K562 (cell line): ENCODE measurements around the gene LBHD1. TPM values are rescaled to one million over a fixed set of nuclear protein-coding genes. Genes with fewer than 3 reads are reported as not detected.

ENCODE experiments used
- ATAC-seq: fragments of 200-7000 bp; cut with Tn5 transposase; 3 replicates; pipeline ENCODE4 v1.9.1; 2020; ENCODE audit warnings: moderate library complexity
- BruUV-seq: library from RNA; stranded (reverse); fragments of 400-500 nt; replicated peaks from 2 replicates; lab custom pipeline; 2021; lab: Mats Ljungman, UMichigan
- CTCF ChIA-PET: fragments of 300-600 bp; formaldehyde crosslinking; extraction: SDS; loops from one replicate; lab custom pipeline; 2021; ENCODE audit warnings: low intra/inter-chr PET ratio; lab: Yijun Ruan, JAX
- POLR2A ChIA-PET: fragments of 300-600, 350-650 bp; sonication (Branson Sonifier 250); formaldehyde crosslinking; extraction: SDS; loops from one replicate; lab custom pipeline; 2021; ENCODE audit warnings: antibody characterized with exemption, inconsistent platforms; lab: Yijun Ruan, JAX
- DNase-seq, 4 experiments: peaks; one replicate each; pipeline versions ENCODE4 v3.0.0 to v3.0.0-alpha.2; 2011 to 2018; ENCODE audit warnings: low spot score in 3 of 4, mixed read lengths in 3 of 4; ENCODE audit errors: extremely low read depth in 1 of 4
- FAIRE-seq: peaks from 2 replicates; lab custom pipeline; 2011; peaks lifted over from hg19 to GRCh38; lab: Jason Lieb, UNC
- H2AFZ ChIP-seq: 2 replicates; pipeline ENCODE4 v1.6.0; 2011; ENCODE audit warnings: low read depth, low read length, control low read depth, inconsistent platforms
- H3K27ac ChIP-seq: fragments of 200-600 bp; 3 replicates; pipeline ENCODE4 v1.8.0; 2011; ENCODE audit warnings: low read depth, mild to moderate bottlenecking, control low read depth, inconsistent platforms, low read length, moderate library complexity, mixed read lengths; ENCODE audit errors: extremely low read depth
- H3K27me3 ChIP-seq, 2 experiments: fragments of 300-600 bp in 1 of 2; 2 replicates in 1 of 2; 3 replicates in 1 of 2; pipeline versions ENCODE4 v1.6.0 to v1.8.0; 2011; ENCODE audit warnings: inconsistent platforms in 2 of 2, low read length in 2 of 2, mild to moderate bottlenecking in 1 of 2, mixed read lengths in 1 of 2, moderate library complexity in 1 of 2; ENCODE audit not compliant: control insufficient read depth in 2 of 2, insufficient read depth in 2 of 2
- H3K36me3 ChIP-seq: fragments of 300-600 bp; 3 replicates; pipeline ENCODE4 v1.8.0; 2011; ENCODE audit warnings: mild to moderate bottlenecking, low read length, inconsistent platforms; ENCODE audit not compliant: control insufficient read depth, insufficient read depth
- H3K4me1 ChIP-seq, 2 experiments: fragments of 200-600 bp in 1 of 2; replicated peaks in 1 of 2; 2 replicates in 1 of 2; 3 replicates in 1 of 2; pipeline versions ENCODE4 v1.5.1 to v1.8.0; 2011; ENCODE audit warnings: inconsistent platforms in 2 of 2, low read length in 2 of 2, mild to moderate bottlenecking in 1 of 2, mixed read lengths in 1 of 2, moderate library complexity in 1 of 2; ENCODE audit not compliant: control insufficient read depth in 2 of 2, insufficient read depth in 2 of 2
- H3K4me2 ChIP-seq: 2 replicates; pipeline ENCODE4 v1.6.1; 2011; ENCODE audit warnings: low read length, control low read depth, inconsistent platforms, mixed read lengths; ENCODE audit not compliant: insufficient read depth
- H3K4me3 ChIP-seq: fragments of 200-600 bp; sonication (generic), shearing (Covaris generic); 2 replicates; pipeline ENCODE4 v1.5.1; 2016; ENCODE audit warnings: control low read depth, inconsistent platforms
- H3K79me2 ChIP-seq: fragments of 200-600 bp; 3 replicates; pipeline ENCODE4 v1.8.0; 2011; ENCODE audit warnings: low read length, inconsistent platforms; ENCODE audit not compliant: control insufficient read depth, insufficient read depth
- H3K9ac ChIP-seq, 2 experiments: 2 replicates each; pipeline versions ENCODE4 v1.6.0 to v1.6.1; 2011; ENCODE audit warnings: low read depth in 2 of 2, low read length in 2 of 2, control low read depth in 1 of 2, inconsistent platforms in 1 of 2, mild to moderate bottlenecking in 1 of 2, mixed read lengths in 1 of 2; ENCODE audit not compliant: insufficient read depth in 1 of 2
- H3K9me1 ChIP-seq: one replicate; pipeline ENCODE4 v1.6.0; 2011; ENCODE audit warnings: inconsistent platforms, mild to moderate bottlenecking, low read length, moderate library complexity; ENCODE audit not compliant: control insufficient read depth, insufficient read depth
- H3K9me3 ChIP-seq: replicated peaks from 2 replicates; pipeline ENCODE4 v1.5.1; 2011; ENCODE audit warnings: low read depth, low read length, inconsistent platforms; ENCODE audit not compliant: control insufficient read depth, insufficient read depth
- H4K20me1 ChIP-seq: replicated peaks from 2 replicates; pipeline ENCODE4 v1.6.1; 2011; ENCODE audit warnings: low read length, inconsistent platforms, mixed read lengths; ENCODE audit not compliant: control insufficient read depth, insufficient read depth
- ARID3B ChIP-seq: fragments of 250-450 bp; sonication (Bioruptor Pico); IDR thresholded peaks from 2 replicates; pipeline ENCODE4 v1.4.0; 2020; ENCODE audit warnings: borderline replicate concordance
- FOXP1 ChIP-seq: sonication (generic); formaldehyde crosslinking; IDR thresholded peaks from 2 replicates; pipeline ENCODE4 v1.8.0; 2022; ENCODE audit warnings: mild to moderate bottlenecking, missing genetic modification reagents
- HDAC3 ChIP-seq: fragments of 450-650 bp; IDR thresholded peaks from 2 replicates; pipeline ENCODE4 v1.6.1; 2018; ENCODE audit warnings: borderline replicate concordance, mild to moderate bottlenecking, moderate library complexity; ENCODE audit not compliant: partially characterized antibody
- HIVEP1 ChIP-seq: fragments of 250-450 bp; sonication (Bioruptor Pico); IDR thresholded peaks from 2 replicates; pipeline ENCODE4 v1.4.0; 2020; ENCODE audit warnings: mild to moderate bottlenecking
- MNT ChIP-seq, 2 experiments: fragments of 450-650 bp; conservative IDR thresholded peaks; 2 replicates each; pipeline ENCODE4 v1.6.1; 2017; ENCODE audit warnings: mild to moderate bottlenecking in 2 of 2, moderate library complexity in 2 of 2
- MTA3 ChIP-seq: fragments of 450-650 bp; formaldehyde crosslinking; IDR thresholded peaks from 2 replicates; pipeline ENCODE4 v1.6.1; 2017; ENCODE audit warnings: mild to moderate bottlenecking, borderline replicate concordance
- NR0B1 ChIP-seq: fragments of 450-650 bp; IDR thresholded peaks from one replicate; pipeline ENCODE4 v1.6.1; 2018; ENCODE audit warnings: mild to moderate bottlenecking, moderate library complexity; ENCODE audit not compliant: partially characterized antibody
- NRF1 ChIP-seq, 2 experiments: fragments of 450-650 bp; IDR thresholded peaks in 1 of 2; conservative IDR thresholded peaks in 1 of 2; 2 replicates each; pipeline ENCODE4 v1.6.1; 2014; ENCODE audit warnings: mild to moderate bottlenecking in 2 of 2
- POLR2G ChIP-seq: fragments of 200-400 bp; formaldehyde crosslinking; IDR thresholded peaks from 2 replicates; pipeline ENCODE4 v1.6.1; 2017; ENCODE audit warnings: low read depth, mild to moderate bottlenecking, antibody characterized with exemption, low read length, moderate library complexity
- PYGO2 ChIP-seq: fragments of 450-650 bp; IDR thresholded peaks from 2 replicates; pipeline ENCODE4 v1.6.1; 2016; ENCODE audit warnings: mild to moderate bottlenecking, missing genetic modification characterization, moderate library complexity, missing compliant biosample characterization
- RB1 ChIP-seq: fragments of 450-650 bp; IDR thresholded peaks from 2 replicates; pipeline ENCODE4 v1.6.1; 2017; ENCODE audit warnings: low read depth, mild to moderate bottlenecking
- RBM39 ChIP-seq: fragments of 200-400 bp; formaldehyde crosslinking; optimal IDR thresholded peaks from 2 replicates; pipeline ENCODE3; 2018; ENCODE audit warnings: low read depth, low read length
- SIN3A ChIP-seq, 2 experiments: fragments of 150-350 bp in 1 of 2; IDR thresholded peaks; 2 replicates each; pipeline ENCODE4 v1.6.1; 2011 to 2016; ENCODE audit warnings: borderline replicate concordance in 2 of 2, low read depth in 2 of 2, low read length in 2 of 2, mild to moderate bottlenecking in 2 of 2, moderate library complexity in 2 of 2; ENCODE audit not compliant: control insufficient read depth in 1 of 2
- U2AF2 ChIP-seq: fragments of 200-400 bp; formaldehyde crosslinking; optimal IDR thresholded peaks from 2 replicates; pipeline ENCODE3; 2017; ENCODE audit warnings: low read depth, mild to moderate bottlenecking, low read length
- ZNF347 ChIP-seq: fragments of 450-650 bp; formaldehyde crosslinking; IDR thresholded peaks from 2 replicates; pipeline ENCODE4 v1.4.0; 2020; ENCODE audit warnings: low read depth, mild to moderate bottlenecking, moderate library complexity
- ZNF589 ChIP-seq: fragments of 200-800 bp; sonication (Bioruptor generic); IDR thresholded peaks from 2 replicates; pipeline ENCODE4 v1.6.1; 2016; ENCODE audit warnings: low read depth, missing genetic modification characterization, missing compliant biosample characterization
- WGBS: fragments of 100-300 bp; shearing (Covaris generic); methylation state at CpG from one replicate; pipeline ENCODE4 v1.1.6; 2016; ENCODE audit warnings: low coverage, mixed read lengths; ENCODE audit not compliant: insufficient coverage; ENCODE audit errors: missing lambda C conversion rate; 5-methylcytosine and 5-hydroxymethylcytosine counted together
- in situ Hi-C: fragments of 300-500 bp; cut with MboI; formaldehyde crosslinking; loops from 4 replicates; pipeline ENCODE4 v1.15.0; 2018; ENCODE audit warnings: inconsistent platforms, mixed read lengths
- intact Hi-C: fragments of 100-400 bp; cut with micrococcal nuclease; formaldehyde crosslinking; loops from 2 replicates; pipeline ENCODE4 v1.14.2; 2022
- polyA plus RNA-seq, 8 experiments: library from polyadenylated mRNA; depleted of rRNA in 4 of 8; stranded (reverse) in 5 of 8; unstranded in 3 of 8; fragments of >200 nt; fragmentation: Nextera tagmentation in 2 of 8; fragmentation: Illumina TruSeq in 1 of 8; extraction: Ambion mirVana in 2 of 8; extraction: Trizol in 1 of 8; gene quantifications; 2 replicates each; pipeline versions ENCODE4 v1.2.1 to v1.2.3, GENCODE V29; 2011 to 2014; ENCODE audit warnings: inconsistent platforms in 1 of 8, missing spikeins in 1 of 8
- total RNA-seq, 7 experiments: library from RNA; depleted of rRNA in 6 of 7; stranded (reverse); fragments of >200 nt in 6 of 7; fragmentation: Illumina TruSeq in 2 of 7; extraction: Trizol in 2 of 7; gene quantifications; 2 replicates each; pipeline versions ENCODE4 v1.2.1 to v1.2.3, GENCODE V29; 2011 to 2021; ENCODE audit warnings: low replicate concordance in 1 of 7

Gene LBHD1
- total and polyA plus RNA-seq, 9 of the 15 experiments (the other 6 are each of a cell fraction or from before 2014, with no cell fraction given), result 2.6 to 28.0 (median 12.5) TPM

GRCh38 chr11:62646825-62647608, 25.1 kb downstream of the LBHD1 start:
- no peaks in the 10 kb centered on the region for H3K27me3 ChIP-seq
- DNase-seq (peak in 1 of 4 experiments; percentile 21), FAIRE-seq (no peak), ATAC-seq (peak; percentile 4)
- H3K4me2 ChIP-seq, result peak overlapping the region; percentile 70
- H3K4me3 ChIP-seq, result no peak overlapping the region
- no peaks in the 10 kb centered on the region for H3K9me3 ChIP-seq
- intact Hi-C loops (loop anchor here (1.0 to 2.0 kb wide), 3 partner anchors 18 to 48 kb away; partner anchors contain the start of genes C11orf98, CSKMT, EML3 and ROM1), in situ Hi-C loops (no loop called here)
- H3K9ac ChIP-seq, result peak overlapping the region; percentile 43 to 85
- peaks cover 20% of the 10 kb centered on the region for H4K20me1 ChIP-seq
- H3K4me1 ChIP-seq, result peaks cover 15 to 43% of the 10 kb centered on the region in 2 experiments
- H3K36me3 ChIP-seq, result peaks cover 71% of the 10 kb centered on the region
- ChIA-PET CTCF (interaction anchor here (0.6 to 1.1 kb wide), 2 partner anchors 34 to 36 kb away, joined by 3 to 4 read pairs; partner anchors contain the start of gene ROM1), POLR2A (interaction anchor here (0.6 to 4.5 kb wide), 11 partner anchors 8 to 64 kb away, joined by 3 to 83 read pairs (median 5); partner anchors contain the start of genes B3GAT3, C11orf98, CSKMT and MTA2)
- 60% methylated on average over 28 of the region's 32 CpGs for WGBS
- no peak overlapping the region for H2AFZ ChIP-seq
- H3K79me2 ChIP-seq, result peaks cover 66% of the 10 kb centered on the region
- H3K27ac ChIP-seq, result peak overlapping the region; percentile 55; the same call in 2 of the 3 replicates
- H3K9me1 ChIP-seq, result no peaks in the 10 kb centered on the region
- BruUV-seq, result no TSS peak
- TF ChIP-seq HDAC3, result no peak
- no peak for TF ChIP-seq RBM39
- no peak for TF ChIP-seq U2AF2
- TF ChIP-seq POLR2G, result peak; percentile 67
- no peak for TF ChIP-seq RB1
- TF ChIP-seq NRF1 (conservative IDR thresholded peaks at IDR 0.05 in 1 of 2, IDR thresholded peaks at IDR 0.05 in 1 of 2), result peak in 1 of 2 experiments; percentile 3; a peak in 1 of 4 replicates
- TF ChIP-seq PYGO2 (tag), result no peak
- TF ChIP-seq MTA3, result no peak
- TF ChIP-seq ARID3B (CRISPR knock-in tag), result no peak
- TF ChIP-seq HIVEP1 (CRISPR knock-in tag), result no peak
- peak in 1 of 2 experiments; percentile 13; a peak in 1 of 4 replicates for TF ChIP-seq SIN3A (IDR thresholded peaks at IDR 0.05; ENCODE audit: borderline replicate concordance in 2 of 2, control insufficient read depth in 1 of 2, low read depth in 2 of 2, low read length in 2 of 2)
- no peak for TF ChIP-seq ZNF347 (CRISPR knock-in tag)
- TF ChIP-seq MNT (conservative IDR thresholded peaks at IDR 0.05), result 0 out of 4 replicates have a peak, but pooled peaks of 1 of the 2 experiments have one; percentile 10
- TF ChIP-seq FOXP1 (CRISPR knock-in tag), result no peak
- no peak for TF ChIP-seq ZNF589 (CRISPR knock-in tag)
- no peak for TF ChIP-seq NR0B1
